ENCODE data around the gene PTPRZ1.

DNA sequence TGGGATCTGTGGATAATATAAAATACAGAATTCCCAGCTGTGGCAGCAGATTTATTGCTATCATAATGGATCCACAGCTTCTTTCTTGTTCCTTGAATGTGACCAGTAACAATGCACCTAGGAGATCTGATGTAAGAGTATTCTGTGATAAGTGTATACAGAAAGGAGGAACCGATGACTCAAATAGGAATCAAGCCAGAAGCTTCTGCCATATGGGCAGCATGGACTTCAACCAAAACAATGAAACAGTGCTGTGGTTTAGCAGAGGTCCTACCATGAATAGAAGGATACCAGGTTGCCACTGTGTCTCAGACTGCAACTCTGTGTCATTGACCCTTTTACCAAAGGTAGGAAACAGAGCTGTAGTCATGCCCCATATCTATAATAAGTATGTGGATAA lies 81.8 kb downstream of the PTPRZ1 start:
- TF ChIP-seq SREBF2 (IDR thresholded peaks at IDR 0.05; ENCODE audit: low read length) (no peak), CEBPB (IDR thresholded peaks at IDR 0.05; ENCODE audit: borderline replicate concordance in 1 of 2, low read depth in 2 of 2, low read length in 2 of 2) (no peak), JUND (IDR thresholded peaks at IDR 0.05; ENCODE audit: low read depth, low read length) (no peak)
- TF ChIP-seq, protein P1, sequence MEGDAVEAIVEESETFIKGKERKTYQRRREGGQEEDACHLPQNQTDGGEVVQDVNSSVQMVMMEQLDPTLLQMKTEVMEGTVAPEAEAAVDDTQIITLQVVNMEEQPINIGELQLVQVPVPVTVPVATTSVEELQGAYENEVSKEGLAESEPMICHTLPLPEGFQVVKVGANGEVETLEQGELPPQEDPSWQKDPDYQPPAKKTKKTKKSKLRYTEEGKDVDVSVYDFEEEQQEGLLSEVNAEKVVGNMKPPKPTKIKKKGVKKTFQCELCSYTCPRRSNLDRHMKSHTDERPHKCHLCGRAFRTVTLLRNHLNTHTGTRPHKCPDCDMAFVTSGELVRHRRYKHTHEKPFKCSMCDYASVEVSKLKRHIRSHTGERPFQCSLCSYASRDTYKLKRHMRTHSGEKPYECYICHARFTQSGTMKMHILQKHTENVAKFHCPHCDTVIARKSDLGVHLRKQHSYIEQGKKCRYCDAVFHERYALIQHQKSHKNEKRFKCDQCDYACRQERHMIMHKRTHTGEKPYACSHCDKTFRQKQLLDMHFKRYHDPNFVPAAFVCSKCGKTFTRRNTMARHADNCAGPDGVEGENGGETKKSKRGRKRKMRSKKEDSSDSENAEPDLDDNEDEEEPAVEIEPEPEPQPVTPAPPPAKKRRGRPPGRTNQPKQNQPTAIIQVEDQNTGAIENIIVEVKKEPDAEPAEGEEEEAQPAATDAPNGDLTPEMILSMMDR (IDR thresholded peaks at IDR 0.05 in 2 of 3, conservative IDR thresholded peaks at IDR 0.05 in 1 of 3; ENCODE audit: control insufficient read depth in 2 of 3, extremely low read depth in 1 of 3, insufficient read depth in 1 of 3, low read depth in 3 of 3, low read length in 3 of 3), result no peak
- TF ChIP-seq, protein P2, sequence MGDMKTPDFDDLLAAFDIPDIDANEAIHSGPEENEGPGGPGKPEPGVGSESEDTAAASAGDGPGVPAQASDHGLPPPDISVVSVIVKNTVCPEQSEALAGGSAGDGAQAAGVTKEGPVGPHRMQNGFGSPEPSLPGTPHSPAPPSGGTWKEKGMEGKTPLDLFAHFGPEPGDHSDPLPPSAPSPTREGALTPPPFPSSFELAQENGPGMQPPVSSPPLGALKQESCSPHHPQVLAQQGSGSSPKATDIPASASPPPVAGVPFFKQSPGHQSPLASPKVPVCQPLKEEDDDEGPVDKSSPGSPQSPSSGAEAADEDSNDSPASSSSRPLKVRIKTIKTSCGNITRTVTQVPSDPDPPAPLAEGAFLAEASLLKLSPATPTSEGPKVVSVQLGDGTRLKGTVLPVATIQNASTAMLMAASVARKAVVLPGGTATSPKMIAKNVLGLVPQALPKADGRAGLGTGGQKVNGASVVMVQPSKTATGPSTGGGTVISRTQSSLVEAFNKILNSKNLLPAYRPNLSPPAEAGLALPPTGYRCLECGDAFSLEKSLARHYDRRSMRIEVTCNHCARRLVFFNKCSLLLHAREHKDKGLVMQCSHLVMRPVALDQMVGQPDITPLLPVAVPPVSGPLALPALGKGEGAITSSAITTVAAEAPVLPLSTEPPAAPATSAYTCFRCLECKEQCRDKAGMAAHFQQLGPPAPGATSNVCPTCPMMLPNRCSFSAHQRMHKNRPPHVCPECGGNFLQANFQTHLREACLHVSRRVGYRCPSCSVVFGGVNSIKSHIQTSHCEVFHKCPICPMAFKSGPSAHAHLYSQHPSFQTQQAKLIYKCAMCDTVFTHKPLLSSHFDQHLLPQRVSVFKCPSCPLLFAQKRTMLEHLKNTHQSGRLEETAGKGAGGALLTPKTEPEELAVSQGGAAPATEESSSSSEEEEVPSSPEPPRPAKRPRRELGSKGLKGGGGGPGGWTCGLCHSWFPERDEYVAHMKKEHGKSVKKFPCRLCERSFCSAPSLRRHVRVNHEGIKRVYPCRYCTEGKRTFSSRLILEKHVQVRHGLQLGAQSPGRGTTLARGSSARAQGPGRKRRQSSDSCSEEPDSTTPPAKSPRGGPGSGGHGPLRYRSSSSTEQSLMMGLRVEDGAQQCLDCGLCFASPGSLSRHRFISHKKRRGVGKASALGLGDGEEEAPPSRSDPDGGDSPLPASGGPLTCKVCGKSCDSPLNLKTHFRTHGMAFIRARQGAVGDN (IDR thresholded peaks at IDR 0.05), result no peak

All from GM12878 (cell line).